C4-2B (cell line): ENCODE measurements around the gene SLAIN1.

Experiments
- ZFX ChIP-seq: fragments of 450-650 bp; IDR thresholded peaks from 2 replicates; pipeline ENCODE4 v1.6.1; 2017
- TF ChIP-seq, protein P1 (sequence below): fragments of 450-650 bp; conservative IDR thresholded peaks from 2 replicates; pipeline ENCODE4 v1.5.1; 2017; ENCODE audit warnings: mild to moderate bottlenecking

DNA sequence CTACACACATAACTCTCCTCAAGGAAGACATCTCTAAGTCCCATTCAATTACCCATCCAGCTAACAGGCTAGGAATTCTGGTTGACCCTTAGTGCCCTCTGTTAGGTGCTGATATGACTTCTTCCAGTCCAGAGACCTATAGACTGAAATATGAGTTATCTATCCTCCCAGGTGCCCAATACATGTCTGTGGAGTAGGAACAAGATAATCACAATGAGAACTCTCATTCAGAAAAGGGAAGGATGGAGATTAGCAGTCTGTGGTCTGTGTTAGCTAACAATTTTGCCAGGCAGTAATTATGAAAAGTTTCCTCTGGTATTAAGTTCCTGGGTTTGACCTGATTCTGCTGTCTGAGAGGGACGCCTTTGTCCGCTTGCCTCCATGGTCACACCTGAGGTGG, 44.2 kb upstream of the SLAIN1 start:
- TF ChIP-seq, protein P1, sequence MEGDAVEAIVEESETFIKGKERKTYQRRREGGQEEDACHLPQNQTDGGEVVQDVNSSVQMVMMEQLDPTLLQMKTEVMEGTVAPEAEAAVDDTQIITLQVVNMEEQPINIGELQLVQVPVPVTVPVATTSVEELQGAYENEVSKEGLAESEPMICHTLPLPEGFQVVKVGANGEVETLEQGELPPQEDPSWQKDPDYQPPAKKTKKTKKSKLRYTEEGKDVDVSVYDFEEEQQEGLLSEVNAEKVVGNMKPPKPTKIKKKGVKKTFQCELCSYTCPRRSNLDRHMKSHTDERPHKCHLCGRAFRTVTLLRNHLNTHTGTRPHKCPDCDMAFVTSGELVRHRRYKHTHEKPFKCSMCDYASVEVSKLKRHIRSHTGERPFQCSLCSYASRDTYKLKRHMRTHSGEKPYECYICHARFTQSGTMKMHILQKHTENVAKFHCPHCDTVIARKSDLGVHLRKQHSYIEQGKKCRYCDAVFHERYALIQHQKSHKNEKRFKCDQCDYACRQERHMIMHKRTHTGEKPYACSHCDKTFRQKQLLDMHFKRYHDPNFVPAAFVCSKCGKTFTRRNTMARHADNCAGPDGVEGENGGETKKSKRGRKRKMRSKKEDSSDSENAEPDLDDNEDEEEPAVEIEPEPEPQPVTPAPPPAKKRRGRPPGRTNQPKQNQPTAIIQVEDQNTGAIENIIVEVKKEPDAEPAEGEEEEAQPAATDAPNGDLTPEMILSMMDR, result no peak
- no peak for TF ChIP-seq ZFX
